NCI-H187 treated with DMSO at 0.1 percent for 48 hours (cell line): ENCODE data around the gene ZBTB8A.
A peak's percentile ranks its signal among the peaks of the same experiment; 100 is the strongest.
"Not testable (repeated sequence)": the region's sequence is repeated elsewhere in the genome, so short reads cannot be mapped to it uniquely, and the experiment has no call there.

Source experiments
- DNase-seq: peaks from one replicate; lab custom pipeline; 2025; lab: John Stamatoyannopoulos, UW

Gene ZBTB8A

GRCh38 chr1:32622205-32622604 lies 83.0 kb downstream of the ZBTB8A start:
- DNase-seq: no peak

- no peak for DNase-seq
Measured at GRCh38 chr1:32622806-32623681, 83.8 kb downstream of the ZBTB8A start.

GRCh38 chr1:32623775-32624174 lies 84.5 kb downstream of the ZBTB8A start:
- no peak for DNase-seq

GRCh38 chr1:32626176-32626575 lies 86.9 kb downstream of the ZBTB8A start:
- no peak for DNase-seq

GRCh38 chr1:32627596-32628162 lies 88.5 kb downstream of the ZBTB8A start:
- DNase-seq: no peak

- not testable (repeated sequence) for DNase-seq
Measured at GRCh38 chr1:32630173-32630572, 90.9 kb downstream of the ZBTB8A start.

- no peak for DNase-seq
Measured at GRCh38 chr1:32632829-32633228, 93.6 kb downstream of the ZBTB8A start.

GRCh38 chr1:32635508-32636277 lies 96.5 kb downstream of the ZBTB8A start:
- DNase-seq: no peak

- DNase-seq: no peak
Measured at GRCh38 chr1:32636914-32637645, 97.9 kb downstream of the ZBTB8A start.

- no peak for DNase-seq
Measured at GRCh38 chr1:32639489-32640075, 100.4 kb downstream of the ZBTB8A start.

- DNase-seq: not testable (repeated sequence)
Measured at GRCh38 chr1:32642292-32642827, 103.1 kb downstream of the ZBTB8A start.

GRCh38 chr1:32644426-32644825 lies 105.2 kb downstream of the ZBTB8A start:
- DNase-seq: no peak

GRCh38 chr1:32647308-32648134 lies 108.3 kb downstream of the ZBTB8A start:
- no peak for DNase-seq

GRCh38 chr1:32650248-32650751 lies 111.1 kb downstream of the ZBTB8A start, which contains the start of gene ZBTB8OS:
ZBTB8OS (minus strand) TSS chr1:32650550; CDS start chr1:32650529, 21 bp downstream.
- peak; percentile 78 for DNase-seq

- peak; percentile 90 for DNase-seq
Measured at GRCh38 chr1:32650752-32651460, 111.7 kb downstream of the ZBTB8A start, which contains the start of gene RBBP4. RBBP4 (plus strand) TSS chr1:32651208; CDS start chr1:32651307, 99 bp downstream.

- DNase-seq: no peak
Measured at GRCh38 chr1:32651461-32652073, 112.3 kb downstream of the ZBTB8A start.

- no peak for DNase-seq
Measured at GRCh38 chr1:32652244-32652962, 113.2 kb downstream of the ZBTB8A start.
